GM23248 (cell line): Measurements from ENCODE around the gene NAGK. TPM values are rescaled to one million over a fixed set of nuclear protein-coding genes. Genes with fewer than 3 reads are reported as not detected.

Experiments
- DNase-seq: peaks from one replicate; pipeline ENCODE4 v3.0.0-alpha.2; 2015
- H2AFZ ChIP-seq: fragments of 200-600 bp; sonication (generic); 2 replicates; pipeline ENCODE4 v1.6.1; 2016; ENCODE audit warnings: antibody characterized with exemption
- H3F3A ChIP-seq: fragments of 200-600 bp; sonication (generic); 2 replicates; pipeline ENCODE4 v1.6.1; 2016; ENCODE audit warnings: mild to moderate bottlenecking, antibody characterized with exemption, mixed run types; ENCODE audit not compliant: insufficient read depth
- H3K27ac ChIP-seq: fragments of 200-600 bp; sonication (generic); 2 replicates; pipeline ENCODE4 v1.5.1; 2016; ENCODE audit warnings: mild to moderate bottlenecking
- H3K27me3 ChIP-seq: fragments of 200-600 bp; sonication (generic); replicated peaks from 2 replicates; pipeline ENCODE4 v1.6.1; 2016; ENCODE audit warnings: mild to moderate bottlenecking; ENCODE audit not compliant: insufficient read depth
- H3K36me3 ChIP-seq: fragments of 200-600 bp; sonication (generic); 2 replicates; pipeline ENCODE4 v1.6.1; 2016; ENCODE audit warnings: low read depth, mild to moderate bottlenecking
- H3K4me1 ChIP-seq: fragments of 200-600 bp; sonication (generic); 2 replicates; pipeline ENCODE4 v1.6.1; 2016; ENCODE audit warnings: mild to moderate bottlenecking; ENCODE audit not compliant: insufficient read depth
- H3K4me2 ChIP-seq: fragments of 200-600 bp; sonication (generic); one replicate; pipeline ENCODE4 v1.6.1; 2016; ENCODE audit warnings: mild to moderate bottlenecking; ENCODE audit not compliant: unreplicated experiment
- H3K4me3 ChIP-seq: fragments of 200-600 bp; sonication (generic); 2 replicates; pipeline ENCODE4 v1.5.1; 2016; ENCODE audit warnings: mild to moderate bottlenecking
- H3K79me2 ChIP-seq: fragments of 200-600 bp; sonication (generic); 2 replicates; pipeline ENCODE4 v1.6.1; 2016; ENCODE audit warnings: mild to moderate bottlenecking; ENCODE audit not compliant: insufficient read depth
- H3K9ac ChIP-seq: fragments of 200-600 bp; sonication (generic); 2 replicates; pipeline ENCODE4 v1.6.1; 2016; ENCODE audit warnings: mild to moderate bottlenecking
- H3K9me2 ChIP-seq: fragments of 200-600 bp; sonication (generic); 2 replicates; pipeline ENCODE4 v1.6.1; 2016; ENCODE audit warnings: mixed run types, mild to moderate bottlenecking, moderate library complexity; ENCODE audit not compliant: insufficient read depth
- H3K9me3 ChIP-seq: fragments of 200-600 bp; sonication (generic); one replicate; pipeline ENCODE4 v1.6.1; 2017; ENCODE audit warnings: low read depth
- H4K20me1 ChIP-seq: fragments of 200-600 bp; sonication (generic); 2 replicates; pipeline ENCODE4 v1.6.0; 2016; ENCODE audit not compliant: insufficient read depth
- EZH2 ChIP-seq: fragments of 200-600 bp; sonication (generic); IDR thresholded peaks from 2 replicates; pipeline ENCODE4 v1.6.1; 2018; ENCODE audit warnings: antibody characterized with exemption, mild to moderate bottlenecking; ENCODE audit not compliant: insufficient read depth, poor library complexity, severe bottlenecking
- EZH2phosphoT487 ChIP-seq: fragments of 200-600 bp; sonication (generic); IDR thresholded peaks from 2 replicates; pipeline ENCODE4 v1.6.1; 2018; ENCODE audit warnings: antibody characterized with exemption, moderate library complexity, mild to moderate bottlenecking, low read depth; ENCODE audit not compliant: insufficient read depth
- WGBS, 2 experiments: methylation state at CpG; one replicate each; pipeline ENCODE4 v1.1.6; 2015 to 2017; ENCODE audit warnings: low lambda C conversion rate in 2 of 2, low coverage in 1 of 2; ENCODE audit errors: missing lambda C conversion rate in 2 of 2; 5-methylcytosine and 5-hydroxymethylcytosine counted together
- in situ Hi-C: fragments of 300-500 bp; cut with MboI; formaldehyde crosslinking; loops from 2 replicates; pipeline ENCODE4 v1.15.0; 2020
- polyA plus RNA-seq: library from polyadenylated mRNA; unstranded; fragments of >200 nt; fragmentation: Nextera tagmentation; extraction: Ambion mirVana; gene quantifications from 2 replicates; pipeline ENCODE4 v1.2.1, GENCODE V29; 2016
- total RNA-seq: library from RNA; depleted of rRNA; stranded (reverse); fragments of >200 nt; shearing (Covaris generic); gene quantifications from 2 replicates; pipeline ENCODE4 v1.2.3, GENCODE V29; 2014

NAGK gene
- total and polyA plus RNA-seq, 2 experiments from 2014 or later, result 86.4 to 136 TPM

DNA sequence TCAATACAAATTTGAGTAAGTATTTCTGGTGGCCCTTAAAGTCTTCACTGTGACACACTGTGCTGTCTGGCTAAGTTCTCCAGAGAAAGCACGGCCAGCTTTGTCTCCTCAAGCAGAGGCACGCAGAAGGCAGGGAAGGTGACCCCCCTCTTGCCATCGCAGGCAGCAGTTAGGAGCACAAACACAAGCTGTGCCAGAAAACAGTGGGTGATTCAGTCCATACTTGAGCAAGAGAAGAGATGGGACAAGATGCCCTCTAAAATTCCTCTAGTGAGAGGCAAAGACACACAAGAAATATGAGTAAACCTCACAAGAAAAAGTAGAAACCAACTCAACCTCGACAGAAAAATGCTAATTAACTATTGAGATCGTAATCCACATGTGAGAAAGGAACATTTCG is 51.7 kb downstream of the NAGK start:
- H3K36me3 ChIP-seq, result peaks cover 21% of the 10 kb centered on the region
- DNase-seq, result peak; percentile 26
- no peak overlapping the region for H3K9ac ChIP-seq
- H3K79me2 ChIP-seq, result peaks cover 25% of the 10 kb centered on the region
- H3F3A ChIP-seq, result no peaks in the 10 kb centered on the region
- no peak overlapping the region for H3K4me3 ChIP-seq
- in situ Hi-C loops, result no loop called here
- H3K9me3 ChIP-seq, result no peaks in the 10 kb centered on the region
- H3K4me2 ChIP-seq, result no peak overlapping the region
- no peaks in the 10 kb centered on the region for H3K27me3 ChIP-seq
- WGBS, 2 experiments, result 76 to 78% methylated on average over 6 of the region's 6 CpGs
- H3K27ac ChIP-seq, result no peak overlapping the region
- TF ChIP-seq EZH2phosphoT487 (no peak), EZH2 (no peak)
- H3K9me2 ChIP-seq, result no peaks in the 10 kb centered on the region
- H4K20me1 ChIP-seq, result no peaks in the 10 kb centered on the region
- no peak overlapping the region for H2AFZ ChIP-seq
- no peaks in the 10 kb centered on the region for H3K4me1 ChIP-seq

DNA sequence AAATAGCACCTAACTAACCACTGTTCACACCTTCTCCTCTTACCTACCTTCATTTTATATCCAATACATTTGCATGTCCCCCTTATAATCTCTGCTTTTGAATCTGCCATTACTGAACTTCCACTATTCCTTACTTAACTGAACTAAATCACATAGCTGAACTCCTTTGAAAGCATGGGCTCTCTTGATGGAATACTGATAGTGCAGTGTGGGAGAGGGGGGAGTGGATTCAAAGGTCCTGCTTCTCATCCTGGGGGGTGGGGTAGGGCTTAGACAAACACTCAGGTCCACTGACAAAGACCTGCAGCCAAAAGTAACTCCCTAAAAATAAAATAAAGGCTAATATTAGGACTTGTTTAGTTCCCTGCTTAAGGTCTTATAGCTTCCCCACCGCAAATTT is 53.0 kb downstream of the NAGK start:
- no peak overlapping the region for H3K4me2 ChIP-seq
- H4K20me1 ChIP-seq, result no peaks in the 10 kb centered on the region
- H3K9me3 ChIP-seq, result no peaks in the 10 kb centered on the region
- 94 to 100% methylated on average over 1 of the region's 1 CpG for WGBS, 2 experiments
- in situ Hi-C loops, result no loop called here
- H3K4me3 ChIP-seq, result no peak overlapping the region
- H3K27me3 ChIP-seq, result no peaks in the 10 kb centered on the region
- no peaks in the 10 kb centered on the region for H3K9me2 ChIP-seq
- no peaks in the 10 kb centered on the region for H3K4me1 ChIP-seq
- H3K9ac ChIP-seq, result no peak overlapping the region
- DNase-seq, result no peak
- H2AFZ ChIP-seq, result no peak overlapping the region
- no peak for TF ChIP-seq EZH2phosphoT487
- no peak for TF ChIP-seq EZH2
- peaks cover 38% of the 10 kb centered on the region for H3K79me2 ChIP-seq
- no peaks in the 10 kb centered on the region for H3F3A ChIP-seq
- H3K36me3 ChIP-seq, result peaks cover 16% of the 10 kb centered on the region
- H3K27ac ChIP-seq, result no peak overlapping the region

DNA sequence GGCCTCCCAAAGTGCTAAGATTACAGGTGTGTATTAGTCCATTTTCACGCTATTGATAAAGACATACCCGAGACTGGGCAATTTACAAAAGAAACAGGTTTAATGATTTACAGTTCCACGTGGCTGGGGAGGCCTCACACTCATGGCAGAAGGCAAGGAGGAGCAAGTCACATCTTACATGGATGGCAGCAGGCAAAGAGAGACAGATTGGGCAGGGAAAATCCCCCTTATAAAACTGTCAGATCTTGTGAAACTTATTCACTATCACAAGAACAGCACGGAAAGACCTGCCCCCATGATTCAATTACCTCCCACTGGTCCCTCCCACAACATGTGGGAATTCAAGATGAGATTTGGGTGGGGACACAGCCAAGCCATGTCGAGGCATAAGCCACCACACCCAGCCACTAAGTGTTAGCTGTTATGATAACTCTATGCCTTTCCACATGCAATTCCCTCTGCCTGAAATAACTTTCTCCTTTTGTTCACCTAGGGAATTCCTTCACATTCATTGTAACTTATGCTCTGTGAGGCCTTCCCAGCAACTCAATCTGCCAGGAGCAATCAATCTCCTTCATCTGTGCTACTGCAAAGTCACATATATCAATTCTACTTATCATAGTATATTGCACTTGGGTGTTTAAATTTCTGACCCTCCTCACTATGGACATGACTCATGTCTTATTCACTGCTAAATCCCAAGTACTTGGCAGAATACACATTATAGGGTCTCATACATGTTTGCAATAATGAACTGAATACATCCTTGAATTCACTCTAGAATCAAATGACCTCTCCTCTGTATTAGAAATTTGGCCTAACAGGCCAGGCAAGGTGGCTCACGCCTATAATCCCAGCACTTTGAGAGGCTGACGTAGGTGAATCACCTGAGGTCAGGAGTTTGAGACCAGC is 54.2 kb downstream of the NAGK start:
- H3K27ac ChIP-seq, result no peak overlapping the region
- no peak for DNase-seq
- no peak overlapping the region for H3K4me3 ChIP-seq
- H3K4me1 ChIP-seq, result peaks cover 6% of the 10 kb centered on the region; the same call in 1 of the 2 replicates
- in situ Hi-C loops, result no loop called here
- H3K79me2 ChIP-seq, result peaks cover 50% of the 10 kb centered on the region
- no peak for TF ChIP-seq EZH2phosphoT487
- TF ChIP-seq EZH2, result no peak
- no peak overlapping the region for H2AFZ ChIP-seq
- WGBS, 2 experiments, result 71 to 73% methylated on average over 7 of the region's 7 CpGs
- H3F3A ChIP-seq, result no peaks in the 10 kb centered on the region
- H4K20me1 ChIP-seq, result no peaks in the 10 kb centered on the region
- peaks cover 14% of the 10 kb centered on the region for H3K36me3 ChIP-seq
- H3K9ac ChIP-seq, result no peak overlapping the region
- H3K9me3 ChIP-seq, result no peaks in the 10 kb centered on the region
- H3K4me2 ChIP-seq, result no peak overlapping the region
- no peaks in the 10 kb centered on the region for H3K27me3 ChIP-seq
- no peaks in the 10 kb centered on the region for H3K9me2 ChIP-seq

- Histone ChIP-seq H3K4me2 (no peak overlapping the region), H3K9me2 (no peaks in the 10 kb centered on the region), H3K79me2 (peaks cover 73% of the 10 kb centered on the region), H3K36me3 (peaks cover 8% of the 10 kb centered on the region), H3K9me3 (no peaks in the 10 kb centered on the region), H4K20me1 (no peaks in the 10 kb centered on the region), H3K4me1 (peaks cover 17% of the 10 kb centered on the region), H3K27me3 (no peaks in the 10 kb centered on the region), H3K27ac (no peak overlapping the region), H3K4me3 (no peak overlapping the region), H2AFZ (no peak overlapping the region), H3F3A (peaks cover 9% of the 10 kb centered on the region; the same call in 1 of the 2 replicates), H3K9ac (no peak overlapping the region)
- TF ChIP-seq EZH2, result no peak
- no peak for TF ChIP-seq EZH2phosphoT487
- in situ Hi-C loops, result no loop called here
- DNase-seq, result no peak
- WGBS, 2 experiments, result 96% methylated on average over 7 of the region's 7 CpGs
Observed at GRCh38 chr2:71125506-71126294, 57.3 kb downstream of the NAGK start.
